GM13976 (cell line): ENCODE measurements around the gene GJA3.
A peak's percentile ranks its signal among the peaks of the same experiment; 100 is the strongest.

Source experiments
- DNase-seq: peaks from one replicate; pipeline ENCODE4 v3.0.0; 2012; ENCODE audit warnings: low spot score
- in situ Hi-C: fragments of 300-500 bp; cut with MboI; formaldehyde crosslinking; loops from one replicate; pipeline ENCODE4 v1.12.0; 2022; ENCODE audit warnings: low sequenced_read_pairs, mixed read lengths, inconsistent platforms; ENCODE audit not compliant: unreplicated experiment
- TF ChIP-seq, protein P1 (sequence below): IDR thresholded peaks from 2 replicates; pipeline ENCODE4 v1.5.1; 2012; ENCODE audit warnings: borderline replicate concordance, mild to moderate bottlenecking; ENCODE audit not compliant: insufficient read depth; ENCODE audit errors: extremely low read depth, missing control alignments, control extremely low read depth

GJA3 gene

DNA sequence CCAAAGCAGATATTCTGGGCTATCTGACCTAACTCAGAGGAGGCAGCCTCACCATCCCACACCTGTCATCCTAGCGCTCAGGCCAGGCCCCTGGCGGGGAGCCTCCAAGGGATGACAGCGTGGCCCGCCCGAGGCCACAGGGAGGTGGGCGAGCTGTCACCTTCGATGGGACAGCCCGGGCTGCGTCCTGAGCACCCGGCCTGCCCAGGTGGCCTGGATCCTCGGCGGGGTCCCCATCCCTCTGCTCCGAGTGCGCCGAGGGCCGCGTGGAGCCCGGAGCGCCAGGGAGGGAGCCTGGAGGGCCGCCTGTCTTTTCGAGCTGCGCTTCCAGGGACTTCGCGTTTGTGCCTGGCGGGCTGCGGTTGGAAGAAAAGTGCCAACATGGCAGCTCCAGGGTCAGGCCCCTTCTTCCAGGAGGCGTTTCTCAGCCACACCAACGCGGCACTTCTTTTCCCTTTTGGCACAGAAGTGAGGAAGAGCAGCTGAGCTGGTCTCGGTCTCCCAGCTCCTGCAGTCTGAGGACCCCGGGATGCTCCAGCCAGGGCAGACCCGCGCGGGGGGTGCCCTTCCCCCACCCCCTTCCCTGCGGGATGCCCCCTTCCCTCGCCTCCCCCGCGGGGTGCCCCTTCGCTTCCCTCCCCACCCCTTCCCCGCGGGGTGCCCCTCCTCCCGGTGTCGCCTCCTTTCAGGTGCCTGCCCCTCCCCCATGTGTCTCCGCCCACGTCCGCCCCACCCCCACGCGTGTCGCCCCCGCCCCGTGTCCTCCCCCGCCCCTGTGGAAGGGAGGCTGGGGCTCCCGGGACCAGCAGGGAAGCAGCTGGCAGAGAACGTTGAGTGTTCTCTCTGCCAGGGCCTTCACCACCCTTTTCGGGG is 42.3 kb downstream of the GJA3 start:
- DNase-seq: peak; percentile 40
- TF ChIP-seq, protein P1, sequence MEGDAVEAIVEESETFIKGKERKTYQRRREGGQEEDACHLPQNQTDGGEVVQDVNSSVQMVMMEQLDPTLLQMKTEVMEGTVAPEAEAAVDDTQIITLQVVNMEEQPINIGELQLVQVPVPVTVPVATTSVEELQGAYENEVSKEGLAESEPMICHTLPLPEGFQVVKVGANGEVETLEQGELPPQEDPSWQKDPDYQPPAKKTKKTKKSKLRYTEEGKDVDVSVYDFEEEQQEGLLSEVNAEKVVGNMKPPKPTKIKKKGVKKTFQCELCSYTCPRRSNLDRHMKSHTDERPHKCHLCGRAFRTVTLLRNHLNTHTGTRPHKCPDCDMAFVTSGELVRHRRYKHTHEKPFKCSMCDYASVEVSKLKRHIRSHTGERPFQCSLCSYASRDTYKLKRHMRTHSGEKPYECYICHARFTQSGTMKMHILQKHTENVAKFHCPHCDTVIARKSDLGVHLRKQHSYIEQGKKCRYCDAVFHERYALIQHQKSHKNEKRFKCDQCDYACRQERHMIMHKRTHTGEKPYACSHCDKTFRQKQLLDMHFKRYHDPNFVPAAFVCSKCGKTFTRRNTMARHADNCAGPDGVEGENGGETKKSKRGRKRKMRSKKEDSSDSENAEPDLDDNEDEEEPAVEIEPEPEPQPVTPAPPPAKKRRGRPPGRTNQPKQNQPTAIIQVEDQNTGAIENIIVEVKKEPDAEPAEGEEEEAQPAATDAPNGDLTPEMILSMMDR: no peak
- in situ Hi-C loops: no loop called here

DNA sequence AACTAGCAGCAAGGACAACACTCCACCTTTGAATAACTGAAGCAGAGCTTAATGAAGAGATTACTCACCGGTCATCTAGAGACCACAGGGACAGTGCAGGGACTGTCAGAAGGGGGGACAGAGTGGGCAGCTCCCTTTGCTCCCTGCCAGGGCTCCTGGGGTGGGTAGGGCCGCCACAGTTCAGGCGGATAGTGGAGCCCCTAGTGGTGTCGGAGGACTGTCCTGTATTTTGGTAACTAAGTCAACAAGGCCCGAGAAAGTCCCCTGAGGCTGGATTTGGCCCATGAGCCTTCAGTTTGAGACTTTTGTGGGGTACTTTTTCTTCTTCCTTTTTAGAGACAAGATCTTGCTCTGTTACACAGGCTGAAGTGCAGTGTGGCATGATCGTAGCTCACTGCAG is 44.6 kb downstream of the GJA3 start:
- no peak for DNase-seq
- TF ChIP-seq, protein P1: no peak
- in situ Hi-C loops: no loop called here

DNA sequence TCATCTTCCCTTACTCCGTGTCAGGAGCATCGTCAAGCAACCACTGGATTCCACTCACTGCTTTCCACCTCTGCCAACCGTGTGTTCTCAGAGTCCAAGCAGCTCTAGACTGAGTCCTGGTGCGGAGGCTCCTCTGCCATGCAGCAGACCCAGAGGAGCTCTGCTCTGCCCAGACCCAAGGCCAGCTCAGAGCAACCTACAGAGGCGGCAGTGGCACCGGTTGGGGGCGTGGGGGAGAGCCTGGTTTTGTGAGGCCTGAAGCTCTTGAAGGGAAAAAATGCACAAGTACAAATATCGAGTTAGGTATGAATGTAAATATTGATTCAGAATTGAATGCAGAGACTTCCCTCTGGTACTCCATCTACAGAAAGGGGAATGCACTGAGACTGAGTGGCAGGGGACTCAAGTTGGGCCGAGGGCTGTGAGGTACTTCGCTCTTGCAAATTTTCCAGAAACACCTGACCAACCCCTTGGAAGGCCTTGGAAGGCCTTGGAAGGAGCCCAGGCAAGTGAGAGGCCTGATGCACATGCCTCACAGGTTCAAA is 46.7 kb downstream of the GJA3 start:
- no peak for DNase-seq
- in situ Hi-C loops: no loop called here
- TF ChIP-seq, protein P1: no peak

DNA sequence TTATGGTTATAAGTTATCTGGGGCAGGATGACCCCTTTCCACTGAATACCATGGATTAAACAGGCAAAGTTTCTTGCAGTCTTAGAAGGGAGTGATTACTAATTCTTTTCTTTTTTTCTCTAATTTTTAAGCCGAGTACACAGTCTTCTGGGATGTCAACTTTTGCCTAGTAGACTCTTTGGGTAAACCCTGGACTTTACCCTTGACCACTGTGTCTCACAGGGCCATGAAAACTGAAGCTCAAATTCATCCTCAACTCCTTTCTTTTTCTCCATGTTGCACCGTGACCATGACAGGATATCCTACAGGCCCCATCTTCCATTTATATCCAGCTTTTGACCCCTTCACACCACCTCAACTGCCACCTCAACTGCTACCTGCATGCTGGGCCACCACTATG is 51.8 kb downstream of the GJA3 start:
- in situ Hi-C loops: no loop called here
- DNase-seq: no peak
- TF ChIP-seq, protein P1: no peak

DNA sequence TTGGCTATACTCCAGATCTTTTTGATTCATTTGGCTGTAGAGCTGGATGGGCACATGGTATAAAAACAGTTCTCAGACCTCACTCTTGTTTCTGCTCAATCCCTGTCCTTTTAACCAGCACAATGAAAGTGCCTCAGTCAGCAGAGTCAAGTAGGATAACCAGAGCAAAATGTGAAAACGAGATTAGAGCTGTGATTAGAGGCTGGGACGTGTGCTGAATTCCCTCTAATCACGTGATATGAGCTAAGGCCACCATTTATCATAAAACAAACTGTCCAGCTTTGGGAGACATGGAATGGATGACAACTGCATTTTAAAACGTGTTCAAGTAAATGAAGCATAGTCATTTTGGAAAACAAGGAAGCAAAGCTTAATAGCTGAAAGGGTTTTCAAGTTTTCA is 54.1 kb downstream of the GJA3 start:
- TF ChIP-seq, protein P1: no peak
- DNase-seq: no peak
- in situ Hi-C loops: no loop called here

DNA sequence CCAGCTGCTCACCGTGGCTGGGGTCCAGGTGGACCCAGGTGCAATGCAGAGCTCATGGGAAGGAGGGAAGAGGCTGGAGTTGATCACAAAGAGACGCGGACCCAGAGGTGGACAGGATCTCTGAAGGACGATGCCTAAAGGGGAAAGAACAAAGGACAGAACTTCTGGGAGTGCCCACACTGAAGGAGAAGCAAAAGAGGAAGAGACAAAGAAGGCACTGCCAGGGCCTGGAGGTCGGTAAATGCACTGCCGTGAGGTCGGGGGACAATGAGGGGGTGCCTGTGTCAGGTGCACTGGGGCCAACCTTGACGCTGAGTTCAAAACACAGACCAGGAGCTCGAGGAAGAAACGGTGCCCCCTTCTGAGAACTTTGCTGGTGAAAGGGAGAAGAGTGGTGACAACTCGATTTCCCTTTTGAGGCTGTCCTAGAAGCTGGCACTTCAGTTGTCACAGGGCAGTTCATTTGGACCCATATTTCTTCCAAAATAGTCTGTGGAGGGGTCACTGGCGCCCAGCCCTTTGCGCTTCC is 55.6 kb downstream of the GJA3 start:
- DNase-seq: no peak
- TF ChIP-seq, protein P1: no peak
- in situ Hi-C loops: no loop called here
